Activated CD4-positive, alpha-beta T cell treated with anti-CD3 and anti-CD28 coated beads, Interleukin-2, amount 50 U/mL, for 48 hours (primary cell): Measurements from ENCODE around the gene SLC17A5.
A peak's percentile ranks its signal among the peaks of the same experiment; 100 is the strongest.
"Not testable (repeated sequence)": the region's sequence is repeated elsewhere in the genome, so short reads cannot be mapped to it uniquely, and the experiment has no call there.

Experiments
- DNase-seq, 2 experiments: peaks; one replicate each; pipeline ENCODE4 v3.0.0-alpha.2; 2020

SLC17A5 gene

DNA sequence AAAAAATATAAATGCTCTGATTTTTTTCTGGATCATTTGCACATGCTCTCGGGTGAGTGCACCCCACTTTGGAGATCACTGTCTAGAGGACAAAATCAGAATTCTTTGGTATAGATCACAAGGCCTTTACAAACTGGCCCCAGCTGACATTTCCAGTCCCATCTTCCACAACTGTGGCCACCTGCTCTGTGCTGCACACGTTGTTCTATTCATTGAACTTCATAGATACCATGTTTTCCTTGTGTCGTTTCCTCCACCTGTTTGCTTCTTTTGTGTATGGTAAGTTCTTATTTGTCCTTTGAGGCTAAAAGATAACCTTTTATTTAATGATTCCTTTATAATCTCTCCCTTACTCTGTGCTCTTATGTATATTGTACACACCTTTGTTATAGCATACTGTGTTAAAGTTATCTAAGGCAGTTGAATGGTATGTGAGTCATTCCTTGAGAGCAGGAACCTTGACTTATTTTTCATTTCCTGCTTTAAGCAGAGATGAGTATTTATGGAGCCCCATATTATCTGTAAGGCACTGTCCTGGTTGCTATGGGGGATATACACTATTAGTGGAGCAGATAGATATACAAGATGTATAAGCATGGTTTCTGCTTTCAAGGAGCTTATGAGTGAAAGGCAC is 12.0 kb upstream of the SLC17A5 start:
- DNase-seq = no peak

DNA sequence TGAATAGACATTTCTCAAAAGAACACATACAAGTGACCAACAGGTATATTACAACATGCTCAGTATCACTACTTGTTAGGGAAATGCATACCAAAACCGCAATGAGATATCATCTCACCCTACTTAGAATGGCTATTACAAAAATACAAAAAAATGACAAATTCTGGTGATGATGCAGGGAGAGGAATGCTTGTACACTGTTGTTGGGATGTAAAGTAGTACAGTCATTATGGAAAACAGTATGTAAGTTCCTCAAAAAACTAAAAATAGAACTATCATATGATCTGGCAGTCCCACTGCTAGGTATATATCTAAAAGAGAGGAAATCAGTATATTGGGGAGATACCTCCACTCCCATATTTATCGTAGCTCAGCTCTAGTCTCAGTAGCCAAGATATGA is 10.9 kb upstream of the SLC17A5 start:
- DNase-seq = no peak

DNA sequence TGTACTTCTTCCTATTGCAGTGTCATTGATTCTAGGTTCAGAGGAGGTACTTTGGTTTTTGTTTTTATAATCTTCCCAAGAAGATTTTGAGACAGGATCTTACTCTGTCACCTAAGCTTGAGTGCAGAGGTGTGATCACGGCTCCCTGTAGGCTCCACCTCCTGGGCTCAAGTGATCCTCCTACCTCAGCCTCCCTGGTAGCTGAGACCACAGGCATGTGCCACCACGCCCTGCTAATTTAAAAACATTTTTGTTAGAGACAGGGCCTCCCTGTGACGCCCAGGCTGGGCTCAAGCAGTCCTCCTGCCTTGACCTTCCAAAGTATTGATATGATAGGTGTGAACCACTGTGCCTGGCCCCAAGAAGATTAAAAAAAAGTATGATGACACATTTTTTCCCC is 3.4 kb upstream of the SLC17A5 start:
- DNase-seq = peak in 1 of 2 experiments; percentile 8

DNA sequence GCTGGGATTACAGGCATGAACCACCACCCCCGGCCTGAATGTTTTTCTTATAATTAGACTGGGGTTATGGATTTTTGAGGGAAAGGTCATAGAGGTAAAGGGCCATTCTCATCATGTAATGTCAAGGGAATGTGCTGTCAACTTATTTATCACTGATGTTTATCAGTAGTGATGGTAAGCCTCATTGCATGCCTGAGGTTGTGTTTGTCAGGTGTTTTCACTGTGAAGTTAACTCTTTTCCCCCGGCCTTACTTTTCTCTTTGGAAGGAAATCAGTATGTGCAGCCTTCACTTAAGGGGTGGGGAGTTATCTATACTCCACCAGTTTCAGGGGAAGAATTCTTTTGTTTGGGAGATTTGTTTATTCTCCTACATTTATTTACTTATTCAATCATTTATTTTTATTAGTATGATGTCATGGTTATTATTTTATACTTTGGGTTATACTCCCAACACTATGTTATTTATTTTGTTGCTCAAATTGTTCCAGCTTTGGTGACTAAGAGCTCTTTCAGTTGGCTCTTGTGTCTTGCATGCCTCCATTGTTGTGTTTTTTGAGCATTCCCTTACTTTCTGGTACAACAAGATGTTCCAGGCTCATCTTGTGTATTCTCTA is 2.8 kb upstream of the SLC17A5 start:
- DNase-seq = no peak

GRCh38 chr6:73655341-73655917 is 1.6 kb upstream of the SLC17A5 start:
- no peak for DNase-seq

DNA sequence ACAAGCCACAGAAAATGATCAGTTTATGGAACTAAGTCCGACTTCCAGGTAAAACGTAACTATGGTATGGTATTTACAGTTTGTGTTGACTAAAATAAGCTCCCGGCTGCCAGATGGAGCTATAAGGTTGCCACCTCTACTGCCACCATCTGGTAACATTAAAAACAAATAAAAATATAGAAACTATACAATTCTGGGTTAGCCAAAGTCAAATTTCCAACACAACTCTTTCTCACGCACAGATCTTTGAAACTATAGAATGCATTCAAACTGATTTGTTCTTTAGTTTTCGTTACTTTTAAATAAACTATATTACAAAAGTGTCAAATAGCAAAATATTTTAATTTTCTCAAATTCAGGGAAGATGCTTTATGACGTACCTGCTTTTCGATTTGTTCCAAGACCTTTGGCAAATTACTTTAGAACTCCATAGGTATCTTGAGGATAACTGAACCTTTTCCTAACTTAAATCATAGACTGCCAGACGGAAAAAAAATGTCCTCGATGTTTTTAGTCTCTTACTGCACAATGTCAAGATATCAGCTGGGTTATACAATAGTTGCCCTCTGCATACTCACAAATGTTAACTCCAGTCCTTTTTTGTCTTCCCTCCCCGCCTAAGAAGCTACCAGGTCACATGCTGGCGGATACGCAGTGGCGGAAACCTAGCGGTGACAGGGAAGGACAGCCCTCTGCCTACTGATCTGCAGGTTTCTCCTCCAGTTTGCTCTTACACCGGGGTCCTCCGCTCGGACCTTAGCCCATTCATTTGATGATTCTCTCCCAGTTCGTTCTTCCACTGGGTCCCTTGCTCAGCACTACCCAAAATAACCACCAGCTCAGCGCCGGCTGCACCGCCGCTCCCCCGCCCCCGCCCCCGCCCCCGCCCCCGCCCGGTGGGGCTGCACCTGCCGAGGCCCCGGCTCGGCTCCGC is 888 bp downstream of the SLC17A5 start:
- DNase-seq = peak; percentile 62 to 69

GRCh38 chr6:73649783-73650182 is 4.0 kb downstream of the SLC17A5 start:
- DNase-seq = no peak

- no peak for DNase-seq
These were observed 5.6 kb downstream of the SLC17A5 start for GRCh38 chr6:73648166-73648565.

DNA sequence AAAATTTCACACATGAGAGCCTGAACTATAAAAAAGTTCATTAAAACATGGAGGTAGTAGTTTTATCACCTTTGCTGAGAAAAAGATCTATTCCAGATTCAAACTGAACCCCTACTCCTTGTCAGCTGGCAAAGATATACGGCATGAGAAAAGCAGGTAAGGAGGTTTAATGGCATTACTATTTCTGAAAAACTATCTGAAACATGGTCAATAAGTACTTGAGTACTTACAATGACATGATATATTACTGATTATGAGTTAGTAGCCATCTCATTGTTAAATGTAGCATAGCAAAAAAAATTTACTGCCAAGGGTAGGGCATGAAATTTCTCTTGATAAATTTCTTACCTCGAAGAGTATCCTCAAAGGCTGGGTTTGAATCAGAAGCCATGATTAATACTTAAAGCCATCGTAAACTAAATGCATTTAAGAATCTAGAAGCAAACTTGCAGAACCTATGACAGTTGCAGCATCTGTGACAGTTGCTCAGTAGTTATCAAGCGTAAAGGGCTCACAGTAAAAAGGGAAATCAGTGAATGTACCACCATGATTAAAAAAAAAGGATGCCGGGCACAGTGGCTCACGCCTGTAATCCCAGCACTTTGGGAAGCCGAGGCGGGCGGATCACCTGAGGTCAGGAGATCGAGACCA is 8.7 kb downstream of the SLC17A5 start:
- DNase-seq = no peak

- DNase-seq = no peak
These were observed 9.8 kb downstream of the SLC17A5 start for GRCh38 chr6:73644030-73644429.

DNA sequence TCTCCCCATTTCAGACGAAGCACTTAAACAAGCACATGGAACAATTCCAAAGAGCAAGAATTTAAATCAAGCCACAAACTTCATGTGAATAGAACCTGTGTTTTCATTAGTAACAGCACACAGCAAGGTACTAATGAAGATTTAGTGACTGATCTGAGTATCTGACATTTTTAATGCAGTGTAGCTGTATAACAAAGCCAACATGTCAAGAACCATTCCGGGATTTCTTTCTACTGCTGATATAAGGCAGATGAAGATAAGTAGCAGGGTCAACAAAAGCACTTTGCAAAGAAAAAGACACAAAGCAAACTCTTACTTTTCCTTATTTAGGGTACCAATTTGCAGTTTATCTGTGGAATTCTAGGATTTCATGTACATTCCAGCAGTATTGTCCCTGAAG is 11.3 kb downstream of the SLC17A5 start:
- no peak for DNase-seq

GRCh38 chr6:73640179-73640750 is 13.5 kb downstream of the SLC17A5 start:
- no peak for DNase-seq

DNA sequence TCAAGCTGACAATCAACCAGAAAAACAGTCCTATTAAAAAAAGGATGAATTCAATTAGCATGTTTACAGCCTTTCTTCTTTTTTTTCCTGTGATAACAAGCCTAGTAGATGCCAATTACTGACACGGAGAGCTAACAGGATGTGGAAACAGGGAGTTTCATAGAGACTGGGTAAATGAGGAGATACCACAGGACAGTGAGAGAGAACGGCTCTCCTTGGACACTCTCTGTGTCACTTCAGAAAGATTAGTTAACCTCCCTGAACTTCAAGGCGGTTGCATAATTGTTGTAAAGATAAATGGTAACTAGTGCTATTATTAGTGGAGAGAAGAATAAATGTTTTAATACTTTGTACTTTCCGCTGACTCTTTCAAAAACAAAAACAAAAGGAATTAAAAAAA is 14.8 kb downstream of the SLC17A5 start:
- DNase-seq = no peak

DNA sequence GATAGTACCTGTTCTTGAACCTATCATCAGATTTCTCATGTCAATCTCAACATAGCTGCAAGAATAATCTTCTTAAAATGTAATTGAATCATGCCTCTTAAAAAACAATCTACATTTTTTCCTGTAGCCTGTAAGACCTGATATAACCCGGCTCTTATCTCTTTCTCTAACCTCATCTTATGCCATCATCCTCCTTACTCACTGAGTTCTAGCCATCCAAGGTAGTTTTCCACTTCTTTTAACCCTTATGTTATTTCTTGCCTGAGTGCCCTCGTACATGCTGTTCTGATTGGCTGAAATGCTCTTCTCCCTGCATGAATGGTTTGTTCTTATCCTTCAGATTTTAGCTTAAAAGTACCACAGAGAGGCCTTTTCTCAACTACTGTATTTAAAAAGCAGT is 16.4 kb downstream of the SLC17A5 start:
- no peak for DNase-seq

GRCh38 chr6:73636048-73636447 is 17.7 kb downstream of the SLC17A5 start:
- no peak for DNase-seq

DNA sequence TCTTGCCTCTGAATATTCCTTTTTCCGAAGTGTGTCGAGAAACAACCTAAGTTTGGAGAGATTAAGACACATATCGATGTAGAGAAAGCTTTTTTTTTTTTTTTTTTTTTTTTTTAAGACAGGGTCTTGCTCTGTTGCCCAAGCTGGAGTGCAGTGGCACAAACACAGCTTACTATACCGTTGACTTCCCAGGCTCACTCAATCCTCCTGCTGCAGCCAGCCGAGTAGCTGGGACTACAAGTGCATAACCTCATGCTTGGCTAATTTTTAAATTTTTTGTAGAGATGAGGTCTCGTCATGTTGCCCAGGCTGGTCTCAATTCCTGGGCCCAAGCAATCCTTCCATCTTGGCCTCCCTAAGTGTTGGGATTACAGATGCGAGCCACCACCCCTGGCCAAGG is 21.4 kb downstream of the SLC17A5 start:
- DNase-seq = no peak

DNA sequence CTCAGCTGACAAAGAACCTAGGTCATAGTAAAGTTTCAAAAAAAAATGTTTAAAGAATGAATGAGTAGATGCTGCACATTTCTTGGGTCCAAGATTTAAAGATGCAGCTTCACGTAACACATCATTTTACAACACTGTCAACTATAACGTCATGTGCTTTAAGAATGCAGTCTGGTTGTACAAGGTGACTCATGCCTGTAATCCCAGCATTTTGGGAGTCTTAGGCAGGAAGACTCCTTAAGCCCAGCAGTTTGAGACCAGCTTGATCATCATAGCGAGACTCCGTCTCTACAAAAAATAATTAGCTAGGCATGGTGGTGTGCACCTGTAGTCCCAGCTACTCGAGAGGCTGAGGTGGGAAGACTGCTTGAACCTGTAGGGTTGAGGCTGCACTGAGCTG is 21.9 kb downstream of the SLC17A5 start:
- DNase-seq = no peak

DNA sequence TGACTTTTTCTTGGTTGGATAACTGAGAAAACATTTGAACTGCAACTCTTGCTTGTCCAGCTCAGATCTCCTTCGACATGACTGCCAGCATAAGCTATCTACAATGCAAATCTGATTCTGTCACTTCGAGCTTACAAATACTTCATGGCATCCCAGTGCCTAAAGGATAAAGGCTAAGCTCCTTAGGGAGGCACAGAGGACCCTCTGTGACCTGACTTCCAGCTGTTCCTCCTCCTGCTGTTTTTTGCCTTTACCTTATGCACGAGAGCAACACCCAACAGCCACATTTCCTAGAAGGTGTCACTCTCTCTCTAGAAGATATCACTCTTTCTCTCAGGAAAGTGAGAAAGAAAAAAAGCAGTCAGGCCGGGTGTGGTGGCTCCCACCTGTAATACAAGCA is 23.4 kb downstream of the SLC17A5 start:
- DNase-seq = no peak

DNA sequence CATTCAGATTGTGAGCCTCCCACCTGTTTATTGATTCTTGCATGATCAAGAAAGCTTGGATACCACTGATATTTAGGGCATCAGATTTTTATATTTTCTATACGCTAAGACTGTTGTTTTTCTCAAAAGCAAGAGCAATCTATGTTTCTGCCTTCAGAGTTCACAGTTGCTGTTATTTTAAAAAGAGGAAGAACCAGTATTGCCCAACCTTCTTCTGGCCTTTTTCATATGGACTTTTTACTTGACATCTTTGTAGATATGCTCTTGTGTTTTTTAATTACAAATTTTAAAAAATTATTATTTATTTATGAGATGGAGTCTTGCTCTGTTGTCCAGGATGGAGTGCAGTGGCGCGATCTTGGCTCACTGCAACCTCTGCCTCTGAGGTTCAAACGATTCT is 28.9 kb downstream of the SLC17A5 start:
- no peak for DNase-seq

GRCh38 chr6:73623480-73623879 is 30.3 kb downstream of the SLC17A5 start:
- not testable (repeated sequence) for DNase-seq

DNA sequence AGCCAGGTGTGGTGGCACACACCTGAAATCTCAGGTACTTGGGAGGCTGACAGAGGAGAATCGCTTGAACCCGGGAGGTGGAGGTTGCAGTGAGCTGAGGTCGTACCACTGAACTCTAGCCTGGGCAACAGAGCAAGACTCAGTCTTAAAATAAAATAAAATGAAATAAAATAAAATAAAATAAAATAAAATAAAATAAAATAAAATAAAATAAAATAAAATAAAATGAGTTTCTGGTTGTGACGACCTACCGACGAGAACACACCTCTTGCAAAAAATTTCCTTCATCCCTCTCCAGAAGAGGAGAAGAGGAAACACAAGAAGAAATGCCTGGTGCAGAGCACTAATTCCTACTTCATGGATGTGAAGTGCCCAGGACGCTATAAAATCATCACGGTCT is 35.7 kb downstream of the SLC17A5 start:
- not testable (repeated sequence) for DNase-seq

DNA sequence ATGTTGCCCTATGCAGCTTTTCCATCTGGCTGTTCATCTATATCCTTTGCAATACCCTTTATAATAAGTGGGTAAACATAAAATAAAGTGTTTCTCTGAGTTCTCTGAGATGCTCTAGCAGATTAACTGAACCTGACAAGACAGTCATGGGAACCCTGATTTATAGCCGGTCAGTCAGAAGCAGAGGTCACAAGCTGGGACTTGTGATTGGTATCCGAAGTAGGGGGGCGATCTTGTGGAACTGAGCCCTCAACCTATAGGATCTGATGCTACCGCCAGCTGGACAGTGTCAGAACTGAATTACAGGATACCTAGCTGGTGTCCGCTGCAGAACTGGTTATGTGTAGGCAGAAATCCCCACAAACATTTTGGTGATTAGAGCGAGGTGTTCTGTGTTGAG is 39.0 kb downstream of the SLC17A5 start:
- DNase-seq = no peak
